Upper lobe of right lung (tissue), 1 donor: ENCODE measurements around the gene SYT12. TPM values are rescaled to one million over a fixed set of nuclear protein-coding genes. Genes with fewer than 3 reads are reported as not detected.
"Not testable (repeated sequence)": the region's sequence is repeated elsewhere in the genome, so short reads cannot be mapped to it uniquely, and the experiment has no call there.

ENCODE experiments used
- ATAC-seq: fragments of 200-7000 bp; cut with Tn5 transposase; one replicate; pipeline ENCODE4 v1.9.1; 2020; ENCODE audit warnings: mild to moderate bottlenecking, moderate library complexity
- DNase-seq: peaks from one replicate; pipeline ENCODE4 v3.0.0-alpha.2; 2020
- H3K27ac ChIP-seq: fragments of 200-600 bp; one replicate; pipeline ENCODE4 v1.8.0; 2022
- H3K27me3 ChIP-seq: fragments of 200-600 bp; one replicate; pipeline ENCODE4 v1.8.0; 2022; ENCODE audit warnings: mild to moderate bottlenecking
- H3K36me3 ChIP-seq: fragments of 200-600 bp; one replicate; pipeline ENCODE4 v1.8.0; 2022
- H3K4me1 ChIP-seq: fragments of 200-600 bp; one replicate; pipeline ENCODE4 v1.8.0; 2022
- H3K4me3 ChIP-seq: fragments of 200-600 bp; one replicate; pipeline ENCODE4 v1.8.0; 2022; ENCODE audit warnings: mild to moderate bottlenecking
- H3K9me3 ChIP-seq: fragments of 200-600 bp; one replicate; pipeline ENCODE4 v1.8.0; 2022
- intact Hi-C: fragments of 100-400 bp; cut with DNase I; formaldehyde crosslinking; loops from one replicate; pipeline ENCODE4 v1.11.0; 2022
- total RNA-seq: library from RNA; stranded (reverse); fragmentation: NEBNext Ultra II Directional; extraction: Animal tissue kit (Norgen Biotek cat#: 25700); gene quantifications from one replicate; pipeline ENCODE4 v1.2.1, GENCODE V29; 2021
- TF ChIP-seq, protein P1 (sequence below): fragments of 200-600 bp; IDR thresholded peaks from one replicate; pipeline ENCODE4 v1.8.0; 2022; ENCODE audit warnings: antibody characterized with exemption
- donor health status: DM: no; HTN: yes; CAD: no; lungs with severe emphysema.

The SYT12 gene
- total RNA-seq, 1 donor from 2014 or later = not detected

GRCh38 chr11:67002921-67003411, 20.0 kb upstream of the SYT12 start:
- no peaks in the 10 kb centered on the region for H3K9me3 ChIP-seq
- H3K27ac ChIP-seq = no peak overlapping the region
- intact Hi-C loops = no loop called here
- no peak for ATAC-seq
- DNase-seq = no peak
- TF ChIP-seq, protein P1, sequence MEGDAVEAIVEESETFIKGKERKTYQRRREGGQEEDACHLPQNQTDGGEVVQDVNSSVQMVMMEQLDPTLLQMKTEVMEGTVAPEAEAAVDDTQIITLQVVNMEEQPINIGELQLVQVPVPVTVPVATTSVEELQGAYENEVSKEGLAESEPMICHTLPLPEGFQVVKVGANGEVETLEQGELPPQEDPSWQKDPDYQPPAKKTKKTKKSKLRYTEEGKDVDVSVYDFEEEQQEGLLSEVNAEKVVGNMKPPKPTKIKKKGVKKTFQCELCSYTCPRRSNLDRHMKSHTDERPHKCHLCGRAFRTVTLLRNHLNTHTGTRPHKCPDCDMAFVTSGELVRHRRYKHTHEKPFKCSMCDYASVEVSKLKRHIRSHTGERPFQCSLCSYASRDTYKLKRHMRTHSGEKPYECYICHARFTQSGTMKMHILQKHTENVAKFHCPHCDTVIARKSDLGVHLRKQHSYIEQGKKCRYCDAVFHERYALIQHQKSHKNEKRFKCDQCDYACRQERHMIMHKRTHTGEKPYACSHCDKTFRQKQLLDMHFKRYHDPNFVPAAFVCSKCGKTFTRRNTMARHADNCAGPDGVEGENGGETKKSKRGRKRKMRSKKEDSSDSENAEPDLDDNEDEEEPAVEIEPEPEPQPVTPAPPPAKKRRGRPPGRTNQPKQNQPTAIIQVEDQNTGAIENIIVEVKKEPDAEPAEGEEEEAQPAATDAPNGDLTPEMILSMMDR = no peak
- no peaks in the 10 kb centered on the region for H3K36me3 ChIP-seq
- no peaks in the 10 kb centered on the region for H3K27me3 ChIP-seq
- no peaks in the 10 kb centered on the region for H3K4me1 ChIP-seq
- no peak overlapping the region for H3K4me3 ChIP-seq

- H3K27ac ChIP-seq, ATAC-seq, H3K9me3 ChIP-seq, H3K4me1 ChIP-seq, H3K4me3 ChIP-seq, H3K36me3 ChIP-seq, intact Hi-C loops, DNase-seq, H3K27me3 ChIP-seq: not testable (repeated sequence)
These were observed 17.7 kb upstream of the SYT12 start for GRCh38 chr11:67005200-67005599.

DNA sequence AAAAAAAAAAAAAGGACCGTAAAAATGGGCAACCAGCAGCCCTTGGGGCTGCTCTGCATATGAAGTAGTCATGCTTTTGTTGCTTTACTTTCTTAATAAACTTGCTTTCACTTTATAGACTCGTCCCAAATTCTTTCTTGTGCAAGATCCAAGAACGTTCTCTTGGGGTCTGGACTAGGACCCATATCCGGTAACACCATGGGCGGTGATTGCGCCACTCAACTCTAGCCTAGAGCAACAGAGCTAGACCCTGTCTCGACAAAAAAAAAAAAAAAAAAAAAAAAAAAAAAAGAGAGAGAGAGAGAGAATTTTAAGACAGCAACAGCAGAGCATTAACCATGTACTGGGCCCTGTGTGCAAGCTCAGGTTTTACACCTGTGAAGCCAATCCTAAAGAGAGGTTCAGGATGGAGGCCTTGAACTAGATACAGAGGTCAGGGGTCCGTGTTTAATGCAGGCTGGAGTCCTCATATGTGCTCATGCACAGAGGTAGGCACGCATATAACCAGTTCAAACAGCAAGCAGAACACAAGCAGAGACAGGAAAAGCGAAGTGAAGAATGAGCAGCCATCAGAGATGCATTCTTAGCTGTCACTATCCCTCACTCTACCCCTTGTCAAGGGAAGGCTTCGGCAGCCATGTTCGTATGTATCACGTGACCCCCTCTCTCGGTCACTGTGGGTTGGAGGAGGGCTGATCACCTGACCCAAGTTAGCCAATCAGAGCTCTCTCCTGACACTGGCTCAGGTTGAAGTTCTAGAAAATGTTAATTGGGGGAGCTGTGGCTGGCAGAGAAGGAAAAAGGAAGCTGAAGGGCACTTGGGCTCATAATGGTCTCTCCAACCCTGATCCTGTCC, 16.7 kb upstream of the SYT12 start:
- H3K9me3 ChIP-seq = no peaks in the 10 kb centered on the region
- intact Hi-C loops = no loop called here
- H3K27ac ChIP-seq = no peak overlapping the region
- TF ChIP-seq, protein P1 = no peak
- peak; percentile 32 for ATAC-seq
- H3K27me3 ChIP-seq = no peaks in the 10 kb centered on the region
- no peak for DNase-seq
- H3K4me3 ChIP-seq = no peak overlapping the region
- no peaks in the 10 kb centered on the region for H3K4me1 ChIP-seq
- no peaks in the 10 kb centered on the region for H3K36me3 ChIP-seq

GRCh38 chr11:67007126-67007525, 15.8 kb upstream of the SYT12 start:
- H3K4me3 ChIP-seq = no peak overlapping the region
- H3K4me1 ChIP-seq = no peaks in the 10 kb centered on the region
- DNase-seq (no peak), ATAC-seq (peak; percentile 36)
- no peaks in the 10 kb centered on the region for H3K9me3 ChIP-seq
- intact Hi-C loops = no loop called here
- TF ChIP-seq, protein P1 = no peak
- H3K36me3 ChIP-seq = no peaks in the 10 kb centered on the region
- H3K27me3 ChIP-seq = no peaks in the 10 kb centered on the region
- H3K27ac ChIP-seq = no peak overlapping the region

- H3K4me3 ChIP-seq = no peak overlapping the region
- ATAC-seq (no peak), DNase-seq (no peak)
- no peak overlapping the region for H3K27ac ChIP-seq
- intact Hi-C loops = no loop called here
- H3K27me3 ChIP-seq = no peaks in the 10 kb centered on the region
- no peaks in the 10 kb centered on the region for H3K4me1 ChIP-seq
- TF ChIP-seq, protein P1 = no peak
- H3K9me3 ChIP-seq = no peaks in the 10 kb centered on the region
- H3K36me3 ChIP-seq = no peaks in the 10 kb centered on the region
These were observed 12.5 kb upstream of the SYT12 start for GRCh38 chr11:67010296-67010905.

GRCh38 chr11:67013511-67014045, 9.4 kb upstream of the SYT12 start:
- no peaks in the 10 kb centered on the region for H3K36me3 ChIP-seq
- ATAC-seq (no peak), DNase-seq (no peak)
- H3K4me1 ChIP-seq = no peaks in the 10 kb centered on the region
- TF ChIP-seq, protein P1 = no peak
- H3K27ac ChIP-seq = no peak overlapping the region
- H3K9me3 ChIP-seq = no peaks in the 10 kb centered on the region
- no peak overlapping the region for H3K4me3 ChIP-seq
- no peaks in the 10 kb centered on the region for H3K27me3 ChIP-seq
- intact Hi-C loops = no loop called here
